ENCODE measurements around the gene WDR35.

WDR35 gene

DNA sequence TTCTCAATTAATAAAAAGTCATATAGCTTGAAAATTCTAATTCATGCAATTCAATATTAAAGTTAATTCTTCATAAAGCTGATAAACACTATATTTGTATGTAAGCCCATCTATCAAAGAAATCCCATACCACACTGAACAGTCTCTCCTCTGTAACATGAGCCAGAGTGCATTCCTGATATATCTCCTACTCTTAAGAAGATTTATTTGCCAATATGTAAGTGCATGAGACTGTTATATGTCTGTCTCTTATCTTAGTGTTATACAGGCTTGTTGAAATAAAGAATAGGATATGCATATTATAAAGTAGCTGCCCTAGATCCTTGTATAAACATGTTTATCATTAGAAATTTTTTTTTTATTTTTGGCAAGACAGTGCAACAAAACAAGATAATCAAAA is 47.7 kb downstream of the WDR35 start:
- peaks cover 4% of the 10 kb centered on the region for H3K36me3 ChIP-seq (replicated peaks; ENCODE audit: low read depth, low read length)
- no peaks in the 10 kb centered on the region for H4K20me1 ChIP-seq (ENCODE audit: insufficient read depth, low read length)
- no peak overlapping the region for H3K9ac ChIP-seq (ENCODE audit: low read length)
- no peaks in the 10 kb centered on the region for H3K9me3 ChIP-seq (ENCODE audit: insufficient read depth, low read length)
- H3K27me3 ChIP-seq (ENCODE audit: low read depth, low read length), result no peaks in the 10 kb centered on the region
- H3K27ac ChIP-seq (ENCODE audit: low read length), result no peak overlapping the region
- H2AFZ ChIP-seq (ENCODE audit: low read depth, low read length), result no peak overlapping the region
- TF ChIP-seq, protein P1, sequence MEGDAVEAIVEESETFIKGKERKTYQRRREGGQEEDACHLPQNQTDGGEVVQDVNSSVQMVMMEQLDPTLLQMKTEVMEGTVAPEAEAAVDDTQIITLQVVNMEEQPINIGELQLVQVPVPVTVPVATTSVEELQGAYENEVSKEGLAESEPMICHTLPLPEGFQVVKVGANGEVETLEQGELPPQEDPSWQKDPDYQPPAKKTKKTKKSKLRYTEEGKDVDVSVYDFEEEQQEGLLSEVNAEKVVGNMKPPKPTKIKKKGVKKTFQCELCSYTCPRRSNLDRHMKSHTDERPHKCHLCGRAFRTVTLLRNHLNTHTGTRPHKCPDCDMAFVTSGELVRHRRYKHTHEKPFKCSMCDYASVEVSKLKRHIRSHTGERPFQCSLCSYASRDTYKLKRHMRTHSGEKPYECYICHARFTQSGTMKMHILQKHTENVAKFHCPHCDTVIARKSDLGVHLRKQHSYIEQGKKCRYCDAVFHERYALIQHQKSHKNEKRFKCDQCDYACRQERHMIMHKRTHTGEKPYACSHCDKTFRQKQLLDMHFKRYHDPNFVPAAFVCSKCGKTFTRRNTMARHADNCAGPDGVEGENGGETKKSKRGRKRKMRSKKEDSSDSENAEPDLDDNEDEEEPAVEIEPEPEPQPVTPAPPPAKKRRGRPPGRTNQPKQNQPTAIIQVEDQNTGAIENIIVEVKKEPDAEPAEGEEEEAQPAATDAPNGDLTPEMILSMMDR (IDR thresholded peaks at IDR 0.05; ENCODE audit: low read depth, low read length), result no peak
- no peak for TF ChIP-seq EZH2phosphoT487 (IDR thresholded peaks at IDR 0.05; ENCODE audit: low read depth)
- H3K4me3 ChIP-seq (ENCODE audit: low read length), result no peak overlapping the region
- no peak overlapping the region for H3K4me2 ChIP-seq (ENCODE audit: low read length)
- no peaks in the 10 kb centered on the region for H3K79me2 ChIP-seq (ENCODE audit: low read length)
- H3K4me1 ChIP-seq (ENCODE audit: low read length), result peaks cover 9% of the 10 kb centered on the region

DNA sequence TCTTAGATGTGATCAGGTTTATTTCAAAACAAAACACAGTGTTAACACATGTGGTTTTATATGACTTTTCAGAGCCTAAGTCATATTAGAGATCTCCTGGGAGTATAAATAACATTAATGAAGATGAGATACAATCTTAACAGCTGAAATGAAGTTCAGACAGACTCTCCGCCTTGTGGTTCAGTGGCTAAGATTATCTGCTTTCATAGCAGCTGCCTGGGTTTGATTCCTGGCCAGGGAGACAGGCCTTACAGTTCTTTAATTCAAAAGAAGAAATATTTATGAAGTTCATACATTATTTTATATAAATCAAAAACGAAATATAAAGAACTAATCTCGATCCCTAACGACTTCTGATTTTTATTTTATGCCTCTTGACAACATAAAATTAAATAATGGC is 52.9 kb downstream of the WDR35 start:
- Histone ChIP-seq H3K36me3 (replicated peaks; ENCODE audit: low read depth, low read length) (peaks cover 7% of the 10 kb centered on the region), H3K4me1 (ENCODE audit: low read length) (peaks cover 40% of the 10 kb centered on the region), H3K4me3 (ENCODE audit: low read length) (no peak overlapping the region), H4K20me1 (ENCODE audit: insufficient read depth, low read length) (no peaks in the 10 kb centered on the region), H3K27ac (ENCODE audit: low read length) (peak overlapping the region; percentile 6; the same call in 1 of the 2 replicates), H2AFZ (ENCODE audit: low read depth, low read length) (no peak overlapping the region), H3K4me2 (ENCODE audit: low read length) (peak overlapping the region; percentile 8; the same call in 1 of the 2 replicates), H3K79me2 (ENCODE audit: low read length) (no peaks in the 10 kb centered on the region), H3K9me3 (ENCODE audit: insufficient read depth, low read length) (no peaks in the 10 kb centered on the region), H3K9ac (ENCODE audit: low read length) (no peak overlapping the region), H3K27me3 (ENCODE audit: low read depth, low read length) (no peaks in the 10 kb centered on the region)
- TF ChIP-seq EZH2phosphoT487 (IDR thresholded peaks at IDR 0.05; ENCODE audit: low read depth), result no peak
- TF ChIP-seq, protein P1 (IDR thresholded peaks at IDR 0.05; ENCODE audit: low read depth, low read length), result no peak

DNA sequence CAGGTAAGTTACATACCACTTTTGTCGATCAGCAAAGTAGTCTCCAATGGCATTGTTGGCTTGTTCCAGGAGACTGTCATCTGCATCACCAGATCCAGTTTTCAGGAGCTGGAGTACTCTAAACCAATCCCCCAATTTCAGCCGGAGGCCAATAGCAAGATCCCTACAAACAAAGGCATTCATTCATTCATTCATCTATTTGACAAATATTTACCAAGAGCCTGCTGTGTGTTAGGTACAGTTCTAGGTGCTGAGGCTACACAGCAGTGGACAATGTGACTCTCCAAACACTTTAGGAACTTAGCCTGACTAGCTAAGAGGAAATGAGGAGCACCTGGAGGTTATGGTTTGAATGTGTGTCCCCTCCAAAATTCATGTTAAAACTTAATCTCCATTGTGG is 53.7 kb downstream of the WDR35 start:
- H3K36me3 ChIP-seq (replicated peaks; ENCODE audit: low read depth, low read length), result peaks cover 8% of the 10 kb centered on the region
- no peaks in the 10 kb centered on the region for H3K79me2 ChIP-seq (ENCODE audit: low read length)
- H3K27ac ChIP-seq (ENCODE audit: low read length), result peak overlapping the region; percentile 6; the same call in 1 of the 2 replicates
- peak overlapping the region; percentile 25; the same call in 1 of the 2 replicates for H3K4me3 ChIP-seq (ENCODE audit: low read length)
- no peaks in the 10 kb centered on the region for H4K20me1 ChIP-seq (ENCODE audit: insufficient read depth, low read length)
- H2AFZ ChIP-seq (ENCODE audit: low read depth, low read length), result no peak overlapping the region
- H3K9me3 ChIP-seq (ENCODE audit: insufficient read depth, low read length), result no peaks in the 10 kb centered on the region
- no peak overlapping the region for H3K9ac ChIP-seq (ENCODE audit: low read length)
- no peaks in the 10 kb centered on the region for H3K27me3 ChIP-seq (ENCODE audit: low read depth, low read length)
- peaks cover 40% of the 10 kb centered on the region for H3K4me1 ChIP-seq (ENCODE audit: low read length)
- no peak for TF ChIP-seq EZH2phosphoT487 (IDR thresholded peaks at IDR 0.05; ENCODE audit: low read depth)
- peak overlapping the region; percentile 8 for H3K4me2 ChIP-seq (ENCODE audit: low read length)

DNA sequence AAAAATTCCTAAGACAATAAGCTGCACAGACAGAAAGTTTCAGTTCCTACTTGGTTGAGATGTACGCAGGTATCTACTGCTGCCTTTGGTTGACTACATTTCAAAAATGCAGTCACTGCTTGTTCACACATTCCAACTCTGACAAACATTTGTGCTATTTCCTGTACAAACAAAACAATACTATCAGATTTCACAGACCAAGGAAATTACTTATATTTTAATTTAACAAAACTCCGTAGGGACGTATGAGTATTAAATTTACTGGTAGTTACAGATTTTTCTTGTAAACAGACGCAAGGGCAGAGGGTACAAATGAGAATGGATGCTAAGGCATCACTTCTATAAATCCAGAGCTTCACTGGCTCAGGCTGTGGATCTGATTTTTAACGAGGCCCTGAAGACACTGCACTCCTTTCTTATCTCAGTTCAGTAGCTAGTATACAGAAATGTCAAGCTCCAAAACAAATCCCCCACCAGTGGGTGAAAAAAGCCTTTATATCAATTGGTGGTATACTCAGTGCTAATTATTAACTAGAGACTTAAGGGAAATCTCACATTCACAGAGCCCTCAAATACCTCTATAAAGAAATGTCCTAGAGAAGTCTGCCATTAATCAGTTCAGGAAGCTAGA is 56.4 kb downstream of the WDR35 start:
- H4K20me1 ChIP-seq (ENCODE audit: insufficient read depth, low read length), result no peaks in the 10 kb centered on the region
- H3K27ac ChIP-seq (ENCODE audit: low read length), result peak overlapping the region; percentile 37
- 0 out of 2 replicates have a peak, but pooled peaks cover 5% of the 10 kb centered on the region for H3K9me3 ChIP-seq (ENCODE audit: insufficient read depth, low read length)
- H3K9ac ChIP-seq (ENCODE audit: low read length), result no peak overlapping the region
- H3K27me3 ChIP-seq (ENCODE audit: low read depth, low read length), result no peaks in the 10 kb centered on the region
- peak overlapping the region; percentile 29 for H3K4me3 ChIP-seq (ENCODE audit: low read length)
- no peaks in the 10 kb centered on the region for H3K79me2 ChIP-seq (ENCODE audit: low read length)
- peak overlapping the region; percentile 49 for H3K4me2 ChIP-seq (ENCODE audit: low read length)
- H3K36me3 ChIP-seq (replicated peaks; ENCODE audit: low read depth, low read length), result peaks cover 27% of the 10 kb centered on the region
- TF ChIP-seq, protein P1 (IDR thresholded peaks at IDR 0.05; ENCODE audit: low read depth, low read length), result no peak
- no peak for TF ChIP-seq EZH2phosphoT487 (IDR thresholded peaks at IDR 0.05; ENCODE audit: low read depth)
- H3K4me1 ChIP-seq (ENCODE audit: low read length), result peaks cover 36% of the 10 kb centered on the region
- 0 out of 2 replicates have a peak overlapping the region, but pooled peaks have one; percentile 16 for H2AFZ ChIP-seq (ENCODE audit: low read depth, low read length)
